NCI-H2107 (cell line): ENCODE data around the gene LCN6.
A peak's percentile ranks its signal among the peaks of the same experiment; 100 is the strongest.
"Not testable (repeated sequence)": the region's sequence is repeated elsewhere in the genome, so short reads cannot be mapped to it uniquely, and the experiment has no call there.

ENCODE experiments used
- DNase-seq: peaks from one replicate; lab custom pipeline; 2025; lab: John Stamatoyannopoulos, UW

Gene LCN6, protein sequence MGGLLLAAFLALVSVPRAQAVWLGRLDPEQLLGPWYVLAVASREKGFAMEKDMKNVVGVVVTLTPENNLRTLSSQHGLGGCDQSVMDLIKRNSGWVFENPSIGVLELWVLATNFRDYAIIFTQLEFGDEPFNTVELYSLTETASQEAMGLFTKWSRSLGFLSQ

DNA sequence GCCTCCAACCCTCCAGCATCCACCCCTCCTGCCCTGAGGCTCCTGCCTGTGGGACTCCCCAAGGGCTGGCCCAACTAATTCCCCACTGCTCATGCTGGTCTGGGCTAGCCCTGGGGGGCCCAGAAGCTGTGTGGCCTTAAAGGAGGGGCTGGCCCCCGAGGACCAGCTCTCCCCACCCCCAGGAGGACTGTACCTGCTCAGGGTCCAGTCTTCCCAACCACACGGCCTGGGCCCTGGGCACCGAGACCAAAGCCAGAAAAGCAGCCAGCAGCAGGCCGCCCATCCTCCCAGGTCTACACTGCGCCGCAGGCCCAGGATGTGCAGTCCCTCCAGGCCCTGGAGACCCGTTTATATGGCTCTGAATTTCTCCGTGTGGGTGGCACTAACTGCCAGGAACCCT, at the start of gene LCN6:
Gene LCN6 (minus strand): TSS at position 325 of the 400 bp plus-strand sequence. CDS start 42 bp downstream, at position 283.
- no peak for DNase-seq

DNA sequence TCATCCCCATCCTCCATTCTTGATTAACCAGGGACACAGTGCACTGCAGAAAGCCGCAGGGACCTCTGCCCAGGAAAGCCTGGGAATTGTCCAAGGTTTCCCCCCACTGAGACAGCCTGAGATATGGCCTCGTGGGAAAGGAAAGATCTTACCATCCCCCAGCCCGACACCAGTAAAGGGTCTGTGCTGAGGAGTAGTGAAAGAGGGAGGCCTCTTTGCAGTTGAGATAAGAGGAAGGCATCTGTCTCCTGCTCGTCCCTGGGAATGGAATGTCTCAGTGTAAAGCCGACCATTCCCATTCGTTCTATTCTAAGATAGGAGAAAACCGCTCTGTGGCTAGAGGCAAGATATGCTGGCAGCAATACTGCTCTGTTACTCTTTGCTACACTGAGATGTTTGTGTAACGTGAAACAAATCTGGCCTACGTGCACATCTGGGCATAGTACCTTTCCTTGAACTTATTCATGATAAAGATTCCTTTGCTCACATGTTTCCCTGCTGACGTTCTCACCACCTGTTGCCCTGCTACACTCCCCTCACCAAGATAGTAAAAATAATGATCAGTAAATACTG, 48.5 kb upstream of the LCN6 start:
- not testable (repeated sequence) for DNase-seq

DNA sequence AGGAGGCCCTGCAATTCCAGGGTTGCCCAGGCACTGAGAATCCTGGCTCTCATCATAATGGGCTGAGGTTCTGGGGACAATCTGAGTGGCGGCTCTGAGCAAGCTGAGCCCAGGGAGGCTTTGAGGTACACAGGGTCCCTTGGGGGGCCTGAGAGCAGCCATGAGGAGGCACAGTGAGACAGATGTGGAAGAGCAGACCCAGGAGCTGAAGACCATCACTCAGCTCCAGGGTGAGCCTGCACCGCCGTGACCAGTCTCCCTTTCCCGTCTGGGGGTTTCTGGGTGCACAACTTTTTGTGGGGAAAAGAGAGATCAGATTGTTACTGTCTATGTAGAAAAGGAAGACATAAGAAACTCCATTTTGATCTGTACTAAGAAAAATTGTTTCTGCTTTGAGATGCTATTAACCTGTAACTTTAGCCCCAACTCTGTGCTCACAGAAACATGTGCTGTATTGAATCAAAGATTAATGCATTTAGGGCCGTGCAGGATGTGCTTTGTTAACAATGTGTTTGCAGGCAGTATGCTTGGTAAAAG, 48.0 kb upstream of the LCN6 start, which contains the start of gene CCDC183:
Gene CCDC183 (plus strand): TSS at position 101 of the 537 bp plus-strand sequence. CDS start 60 bp downstream, at position 161.
- no peak for DNase-seq

DNA sequence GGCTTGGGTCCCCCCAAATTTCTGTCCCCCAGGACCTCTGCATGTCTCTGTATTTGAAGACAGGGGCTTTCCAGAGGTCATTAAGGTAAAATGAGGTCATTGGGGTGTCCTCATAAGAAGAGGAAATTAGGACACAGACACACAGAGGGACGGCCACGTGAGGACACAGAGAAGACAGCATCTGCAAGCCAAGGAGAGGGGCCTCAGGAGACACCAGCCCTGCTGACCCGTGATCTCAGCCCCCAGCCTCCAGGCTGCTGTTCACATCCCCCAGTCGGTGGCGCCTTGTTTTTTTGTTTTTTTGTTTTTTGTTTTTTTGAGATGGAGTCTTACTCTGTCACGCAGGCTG, 46.6 kb upstream of the LCN6 start:
- no peak for DNase-seq

DNA sequence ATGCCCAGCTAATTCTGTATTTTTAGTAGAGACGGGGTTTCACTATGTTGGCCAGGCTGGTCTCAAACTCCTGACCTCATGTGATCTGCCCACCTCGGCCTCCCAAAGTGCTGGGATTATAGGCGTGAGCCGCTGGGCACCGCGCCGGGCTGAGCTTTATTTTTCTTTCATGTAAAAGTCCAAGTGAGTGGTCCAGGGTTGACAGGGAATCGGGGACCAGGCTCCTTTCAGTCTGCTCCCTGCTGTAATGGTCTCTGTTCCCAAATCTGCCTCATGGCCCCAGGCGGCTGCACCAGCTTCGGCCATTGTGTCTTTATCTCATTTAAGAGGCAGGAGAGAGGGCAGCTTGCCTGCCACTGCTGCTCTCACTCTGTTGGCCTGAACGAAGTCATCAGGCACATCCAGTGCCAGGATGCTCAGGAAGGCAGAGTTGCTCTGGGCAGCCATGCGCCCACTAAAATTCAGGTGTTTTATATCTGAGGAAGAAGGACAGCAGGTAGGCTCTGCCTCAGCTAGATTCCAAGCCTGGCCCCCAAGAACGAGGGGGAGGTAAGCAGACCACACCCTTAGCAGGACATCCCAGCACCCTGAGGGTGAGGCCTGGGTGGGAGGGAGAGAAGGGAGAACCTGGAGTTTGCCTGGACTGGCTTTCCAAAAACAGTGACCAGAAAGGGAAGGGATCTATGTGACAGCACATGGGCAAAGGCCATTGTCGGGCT, 46.1 kb upstream of the LCN6 start:
- no peak for DNase-seq

DNA sequence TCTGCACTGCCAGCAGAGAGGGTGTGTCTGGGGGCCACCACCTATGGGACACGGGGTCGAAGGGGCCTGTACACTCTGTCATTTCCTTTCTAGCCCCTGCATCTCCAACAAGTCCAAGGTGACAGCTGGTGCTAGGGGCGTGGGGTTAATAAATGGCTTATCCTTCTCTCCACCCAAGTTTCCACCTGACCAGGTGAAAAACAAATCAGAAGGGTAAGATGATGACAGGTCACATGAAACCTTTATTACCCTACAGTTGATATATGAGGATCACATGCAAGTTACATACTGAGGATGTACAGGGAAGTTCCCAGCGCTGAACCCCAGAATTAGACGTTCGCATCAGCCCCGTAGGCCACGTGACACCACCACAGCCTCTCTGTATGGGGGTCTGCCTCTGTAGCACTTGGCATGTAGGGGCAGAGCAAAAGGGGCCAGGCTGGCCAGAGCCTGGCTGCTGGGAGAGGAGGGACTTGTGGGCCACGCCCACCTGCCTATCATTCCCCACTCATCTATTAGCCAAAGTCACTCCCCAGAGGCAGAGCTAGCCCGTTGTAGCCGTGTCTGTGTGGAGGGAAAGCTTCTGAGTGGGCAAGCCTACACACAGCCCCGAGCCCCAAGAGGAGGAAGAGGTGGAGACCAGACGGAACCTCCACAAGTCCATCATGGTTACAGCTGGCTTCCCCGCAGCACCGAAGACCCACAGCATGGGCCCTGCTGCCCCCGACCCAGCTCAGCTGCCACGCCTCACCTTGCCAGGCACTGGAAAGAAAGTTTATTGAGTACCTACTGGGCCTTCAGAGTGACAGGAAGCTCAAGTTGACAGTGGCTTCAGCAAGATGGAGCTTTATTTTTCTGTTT, 45.0 kb upstream of the LCN6 start:
- no peak for DNase-seq

DNA sequence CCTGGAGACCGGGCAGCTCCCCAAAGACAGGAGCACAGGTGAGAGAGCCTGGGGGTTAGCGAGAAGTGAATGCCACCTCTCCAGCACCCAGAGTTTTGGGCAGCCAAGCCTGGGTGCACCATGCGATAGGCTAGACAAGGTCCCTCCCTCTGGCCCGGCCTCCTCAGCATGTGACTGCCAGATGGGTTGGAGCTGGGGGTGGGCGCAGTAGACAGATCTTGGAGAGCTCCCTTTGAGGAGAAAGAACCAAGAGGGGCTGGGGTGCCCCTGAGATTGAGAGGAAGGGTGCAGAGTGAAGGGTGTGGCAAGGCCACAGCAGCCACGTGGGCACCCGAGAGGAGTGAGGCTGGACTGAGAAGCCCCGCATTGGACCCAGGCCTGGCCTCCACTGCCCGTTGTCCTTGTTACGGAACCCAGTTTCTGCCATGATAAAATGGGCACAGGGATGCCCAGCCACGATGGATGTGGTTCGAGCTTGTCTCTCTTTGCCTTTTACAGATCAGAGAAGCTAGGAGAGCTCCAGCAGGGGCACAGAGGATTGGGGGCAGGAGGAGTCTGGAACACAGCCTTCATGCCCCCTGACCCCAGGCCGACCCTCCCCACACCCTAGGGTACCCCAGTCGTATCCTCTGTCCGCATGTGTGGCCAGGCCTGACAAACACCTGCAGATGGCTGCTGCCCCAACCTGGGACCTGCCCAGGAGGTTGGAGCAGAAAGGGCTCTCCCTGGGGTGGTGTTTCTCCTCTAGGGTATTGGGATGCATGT, 44.2 kb upstream of the LCN6 start:
- no peak for DNase-seq

DNA sequence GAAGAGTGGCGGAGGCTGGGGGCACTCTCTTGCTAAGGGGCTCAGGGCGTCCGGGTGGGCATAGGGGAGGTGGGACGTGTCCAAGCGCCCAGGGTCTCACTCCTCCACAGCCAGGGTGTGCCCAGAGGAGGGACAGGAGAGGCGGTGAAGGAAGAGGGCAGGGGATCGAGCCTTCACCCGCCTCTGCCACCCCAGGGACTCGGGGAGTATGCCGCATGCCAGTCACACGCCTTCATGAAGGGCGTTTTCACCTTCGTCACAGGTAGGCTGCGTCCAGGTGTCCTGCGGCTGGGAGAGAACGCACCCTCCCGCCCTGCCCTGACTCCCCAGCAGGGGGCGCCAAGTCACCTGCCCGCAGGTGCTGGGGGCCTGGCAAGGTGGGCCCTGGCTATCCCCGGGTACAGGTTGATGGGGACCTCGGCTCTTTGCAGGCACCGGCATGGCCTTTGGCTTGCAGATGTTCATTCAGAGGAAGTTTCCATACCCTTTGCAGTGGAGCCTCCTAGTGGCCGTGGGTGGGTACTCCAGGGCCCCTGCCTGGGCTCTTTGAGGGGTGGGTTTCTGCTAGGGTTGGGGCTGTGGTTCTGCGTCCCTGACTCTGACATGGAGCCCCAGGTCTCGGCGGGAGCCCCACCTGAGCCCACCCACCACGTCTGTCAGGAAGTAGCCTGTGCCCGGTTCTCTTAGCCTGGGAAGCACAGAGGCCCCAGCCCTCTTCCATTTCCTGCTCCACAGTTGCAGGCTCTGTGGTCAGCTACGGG, 43.4 kb upstream of the LCN6 start:
- peak; percentile 83 for DNase-seq

DNA sequence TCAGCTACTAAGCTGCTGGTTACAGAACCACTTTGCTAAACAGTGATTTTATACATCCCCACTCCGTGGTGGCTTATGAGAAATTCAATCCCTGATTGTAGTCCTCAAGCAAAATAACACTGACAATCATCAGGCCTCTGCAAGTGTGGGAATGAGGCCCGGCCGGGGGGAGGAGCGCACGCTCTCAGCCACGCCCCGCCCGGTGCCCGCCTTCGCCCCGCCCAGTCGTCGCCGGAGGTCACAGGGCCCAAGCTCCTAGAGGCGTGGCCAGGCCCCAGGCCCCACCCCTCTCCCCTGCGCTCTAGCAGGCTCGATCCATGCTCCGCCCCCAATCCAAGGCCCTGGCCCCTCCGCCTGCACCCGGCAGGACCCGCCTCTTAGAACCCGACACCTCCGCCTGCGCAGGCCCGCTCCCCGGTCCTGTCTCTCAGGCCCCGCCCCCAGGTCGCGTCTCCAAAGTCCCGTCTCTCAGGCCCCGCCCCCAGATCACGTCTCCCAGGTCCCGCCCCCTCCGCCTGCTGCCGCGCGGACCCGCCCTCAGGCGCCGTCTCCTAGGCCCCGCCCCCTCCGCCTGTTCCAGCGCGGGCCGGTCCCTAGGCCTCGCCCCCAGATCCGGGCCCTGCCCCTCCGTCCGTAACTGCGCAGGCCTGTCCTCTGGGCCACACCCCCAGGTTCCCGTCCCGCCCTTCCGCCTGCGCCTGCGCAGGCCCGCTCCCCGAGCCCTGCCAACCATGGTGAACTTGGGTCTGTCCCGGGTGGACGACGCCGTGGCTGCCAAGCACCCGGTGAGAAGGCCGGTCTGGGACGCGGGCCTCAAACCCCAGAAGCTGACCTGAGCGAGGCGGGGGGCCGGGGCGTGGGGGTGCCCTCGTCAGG, 42.6 kb upstream of the LCN6 start, which contains the start of gene TMEM141:
Gene TMEM141 (plus strand): TSS at position 705 of the 876 bp plus-strand sequence. CDS start 27 bp downstream, at position 732.
- peak; percentile 99 for DNase-seq

DNA sequence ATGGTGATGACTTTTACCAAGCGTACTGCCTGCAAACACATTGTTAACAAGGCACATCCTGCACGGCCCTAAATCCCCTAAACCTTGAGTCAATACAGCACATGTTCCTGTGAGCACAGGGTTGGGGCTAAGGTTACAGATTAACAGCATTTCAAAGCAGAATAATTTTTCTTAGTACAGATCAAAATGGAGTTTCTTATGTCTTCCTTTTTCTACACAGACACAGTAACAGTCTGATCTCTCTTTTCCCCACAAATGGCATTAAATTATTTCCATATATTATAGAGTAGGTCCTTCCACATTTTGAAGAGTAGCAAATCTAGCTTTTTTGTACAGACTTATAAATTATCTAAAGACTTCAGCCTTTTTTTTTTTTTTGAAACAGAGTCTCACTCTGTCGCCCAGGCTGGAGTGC, 41.2 kb upstream of the LCN6 start:
- DNase-seq: no peak

DNA sequence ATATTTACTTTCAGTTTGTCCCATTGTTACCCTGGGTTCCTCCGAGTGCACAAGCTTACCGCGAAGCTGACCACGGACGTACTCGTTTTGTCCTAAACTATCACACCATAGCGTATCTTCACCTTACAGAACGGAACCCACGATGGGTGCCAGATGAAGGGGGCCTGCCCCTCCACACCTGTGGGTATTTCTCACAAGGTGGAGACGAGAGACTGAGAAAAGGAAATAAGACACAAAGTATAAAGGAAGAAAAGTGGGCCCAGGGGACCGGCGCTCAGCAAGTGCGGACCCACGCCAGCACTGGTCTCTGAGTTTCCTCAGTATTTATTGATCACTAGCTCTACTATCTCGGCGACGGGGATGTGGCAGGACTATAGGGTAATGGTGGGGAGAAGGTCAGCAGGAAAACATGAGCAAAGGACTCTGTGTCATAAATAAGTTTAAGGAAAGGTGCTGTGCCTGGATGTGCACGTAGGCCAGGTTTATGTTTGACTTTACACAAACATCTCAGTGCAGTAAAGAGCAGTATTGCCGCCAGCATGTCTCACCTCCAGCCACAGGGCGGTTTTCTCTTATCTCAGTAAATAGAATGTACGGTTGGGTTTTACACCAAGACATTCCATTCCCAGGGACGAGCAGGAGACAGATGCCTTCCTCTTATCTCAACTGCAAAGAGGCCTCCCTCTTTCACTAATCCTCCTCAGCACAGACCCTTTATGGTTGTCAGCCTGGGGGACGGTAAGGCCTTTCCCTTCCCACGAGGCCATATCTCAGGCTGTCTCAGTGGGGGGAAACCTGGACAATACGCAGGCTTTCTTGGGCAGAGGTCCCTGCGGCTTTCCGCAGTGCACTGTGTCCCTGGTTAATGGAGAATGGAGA, 40.6 kb upstream of the LCN6 start:
- DNase-seq: not testable (repeated sequence)

DNA sequence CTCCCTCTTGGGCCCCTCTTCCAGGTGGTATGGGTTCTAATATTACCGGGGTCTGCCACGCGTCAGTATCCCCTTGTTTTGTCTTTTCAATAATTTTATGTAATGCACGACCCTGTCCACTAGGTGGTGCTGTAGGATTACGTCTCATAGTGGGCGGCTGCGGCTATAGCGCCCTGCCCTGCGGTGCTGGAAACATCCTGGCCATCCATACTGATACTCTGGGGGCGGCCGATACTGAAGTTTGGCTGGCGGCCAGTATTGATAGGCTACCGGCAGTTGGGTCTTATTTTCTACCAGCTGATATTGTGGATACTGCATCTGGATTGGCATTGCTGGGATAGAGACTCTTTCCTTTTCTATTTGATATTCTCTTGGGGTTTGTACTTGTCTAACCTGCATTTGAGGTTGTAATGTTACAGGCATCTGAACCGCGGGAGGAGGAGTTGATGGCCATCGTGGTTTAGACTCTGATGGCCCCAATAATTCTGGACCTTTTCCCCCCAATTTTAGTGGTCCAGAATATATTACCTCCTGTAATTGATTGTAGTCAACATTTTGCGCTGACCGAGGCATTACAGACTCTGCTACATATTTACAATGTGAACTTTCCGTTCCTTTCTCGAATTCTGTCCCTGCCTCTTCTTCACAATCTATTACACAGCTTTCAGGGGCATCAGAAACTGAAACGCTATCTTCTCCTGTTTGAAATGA, 39.5 kb upstream of the LCN6 start:
- DNase-seq: peak; percentile 76

DNA sequence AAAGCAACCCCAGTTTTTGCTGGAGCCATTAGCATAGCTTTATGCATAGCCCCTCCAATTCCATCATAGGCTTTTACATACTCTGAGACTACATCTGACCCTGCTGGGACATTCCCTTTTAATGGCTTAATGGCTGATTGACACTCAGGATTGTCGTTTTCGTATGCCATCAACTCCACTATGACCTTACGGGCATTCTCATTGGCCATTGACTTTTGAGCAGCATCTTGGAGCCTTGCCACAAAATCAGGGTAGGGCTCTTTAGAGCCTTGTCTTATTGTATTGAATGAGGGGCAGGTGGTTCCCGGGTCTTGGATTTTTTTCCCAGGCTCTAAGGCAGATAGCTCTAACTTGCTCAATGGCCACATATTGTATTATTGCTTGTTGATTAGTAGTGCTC, 38.7 kb upstream of the LCN6 start:
- DNase-seq: not testable (repeated sequence)

DNA sequence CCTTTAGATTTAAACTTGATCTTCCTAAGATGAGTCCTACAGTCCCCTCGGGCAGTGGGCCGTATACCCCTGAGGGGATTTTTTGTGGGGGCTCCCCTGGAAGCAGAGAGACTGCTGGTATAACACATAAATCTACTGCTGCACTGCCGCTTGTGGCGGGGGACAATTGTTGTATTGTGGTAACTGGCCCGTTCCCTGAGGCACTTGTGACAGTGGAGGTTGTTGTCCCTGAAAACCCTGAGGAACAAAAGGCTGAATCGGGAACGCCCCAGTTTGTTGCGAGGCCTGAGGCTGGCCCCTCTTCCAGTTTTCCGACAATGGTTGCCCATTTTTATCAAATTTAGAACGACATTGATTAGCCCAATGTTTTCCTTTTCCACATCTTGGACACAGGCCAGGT, 38.1 kb upstream of the LCN6 start:
- no peak for DNase-seq

DNA sequence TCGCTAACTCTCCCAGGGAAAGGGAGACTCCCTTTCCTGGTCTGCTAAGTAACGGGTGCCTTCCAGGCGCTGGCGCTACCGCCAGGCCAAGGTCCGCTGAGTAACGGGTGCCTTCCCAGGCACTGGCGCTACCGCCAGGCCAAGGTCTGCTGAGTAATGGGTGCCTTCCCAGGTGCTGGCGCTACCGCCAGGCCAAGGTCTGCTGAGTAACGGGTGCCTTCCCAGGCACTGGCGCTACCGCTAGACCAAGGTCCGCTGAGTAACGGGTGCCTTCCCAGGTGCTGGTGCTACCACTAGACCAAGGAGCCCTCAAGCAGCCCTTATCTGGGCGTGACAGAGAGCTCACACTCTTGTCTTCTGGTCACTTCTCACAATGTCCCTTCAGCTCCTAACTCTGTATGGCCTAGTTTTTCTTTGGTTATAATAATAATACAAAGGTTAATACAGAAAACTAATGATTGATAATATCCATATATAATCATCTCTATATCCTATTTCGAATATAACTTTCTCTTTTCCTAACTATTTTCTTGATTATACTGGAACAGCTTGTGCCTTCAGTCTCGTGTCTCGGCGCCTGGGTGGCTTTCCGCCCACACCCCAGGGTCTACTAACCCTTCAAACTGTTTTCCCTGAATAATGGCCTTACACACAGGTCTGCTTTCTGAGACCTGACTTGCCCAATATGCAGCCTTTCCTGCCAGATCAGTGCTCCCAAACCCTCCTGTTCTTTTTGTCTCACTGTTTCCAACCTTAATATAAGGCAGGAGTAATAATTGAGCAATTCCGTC, 37.4 kb upstream of the LCN6 start:
- DNase-seq: not testable (repeated sequence)

DNA sequence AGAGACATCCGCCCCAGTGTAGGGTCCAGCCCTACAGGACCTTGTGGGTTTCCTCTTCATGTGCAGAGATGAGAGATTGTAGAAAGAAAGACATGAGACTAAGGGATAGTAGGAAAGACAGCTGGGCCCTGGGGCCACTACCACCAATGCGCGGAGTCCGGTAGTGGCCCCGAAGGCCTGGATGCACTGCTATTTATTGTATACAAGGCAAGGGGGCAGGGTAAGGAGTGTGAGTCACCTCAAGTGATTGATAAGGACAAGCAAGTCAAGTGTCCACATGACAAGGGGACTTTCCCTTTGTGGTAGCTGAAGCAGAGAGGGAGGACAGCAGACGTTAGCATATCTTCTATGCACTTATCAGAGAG, 36.7 kb upstream of the LCN6 start:
- no peak for DNase-seq
